Activated gamma-delta T cell treated with Interleukin-2 at 50 U/mL for 16 hours (primary cell): Measurements from ENCODE around the gene CHST11.

Experiments
- DNase-seq: peaks from one replicate; pipeline ENCODE4 v3.0.0-alpha.2; 2020

Gene CHST11

GRCh38 chr12:104749545-104749944, 292.8 kb downstream of the CHST11 start:
- DNase-seq: no peak

- no peak for DNase-seq
Observed at GRCh38 chr12:104750061-104750460, 293.3 kb downstream of the CHST11 start.

- DNase-seq: no peak
Observed at GRCh38 chr12:104751120-104751519, 294.4 kb downstream of the CHST11 start.

GRCh38 chr12:104751594-104751993, 294.8 kb downstream of the CHST11 start:
- DNase-seq: no peak

GRCh38 chr12:104752016-104752415, 295.3 kb downstream of the CHST11 start:
- no peak for DNase-seq

- no peak for DNase-seq
Observed at GRCh38 chr12:104752881-104753280, 296.1 kb downstream of the CHST11 start.

- no peak for DNase-seq
Observed at GRCh38 chr12:104756901-104757300, 300.2 kb downstream of the CHST11 start.

- DNase-seq: no peak
Observed at GRCh38 chr12:104758771-104759170, 302.0 kb downstream of the CHST11 start.

- DNase-seq: no peak
Observed at GRCh38 chr12:104761091-104761490, 304.3 kb downstream of the CHST11 start.

GRCh38 chr12:104761611-104762010, 304.9 kb downstream of the CHST11 start:
- DNase-seq: no peak

GRCh38 chr12:104763168-104763805, 306.5 kb downstream of the CHST11 start:
- DNase-seq: no peak

- no peak for DNase-seq
Observed at GRCh38 chr12:104764225-104765091, 307.7 kb downstream of the CHST11 start.

- no peak for DNase-seq
Observed at GRCh38 chr12:104767261-104767660, 310.5 kb downstream of the CHST11 start.

GRCh38 chr12:104768033-104768432, 311.3 kb downstream of the CHST11 start:
- DNase-seq: no peak

GRCh38 chr12:104769144-104769561, 312.4 kb downstream of the CHST11 start:
- no peak for DNase-seq

- no peak for DNase-seq
Observed at GRCh38 chr12:104772336-104772735, 315.6 kb downstream of the CHST11 start.

- DNase-seq: no peak
Observed at GRCh38 chr12:104775731-104776231, 319.0 kb downstream of the CHST11 start.

GRCh38 chr12:104779134-104779533, 322.4 kb downstream of the CHST11 start:
- DNase-seq: no peak

- DNase-seq: no peak
Observed at GRCh38 chr12:104782296-104782695, 325.5 kb downstream of the CHST11 start.

- no peak for DNase-seq
Observed at GRCh38 chr12:104784592-104784991, 327.8 kb downstream of the CHST11 start.

- no peak for DNase-seq
Observed at GRCh38 chr12:104785886-104786285, 329.1 kb downstream of the CHST11 start.

- no peak for DNase-seq
Observed at GRCh38 chr12:104786352-104786751, 329.6 kb downstream of the CHST11 start.

- DNase-seq: no peak
Observed at GRCh38 chr12:104788840-104789271, 332.1 kb downstream of the CHST11 start.
